ENCODE data around the gene PRM1. TPM values are rescaled to one million over a fixed set of nuclear protein-coding genes. Genes with fewer than 3 reads are reported as not detected.
A peak's percentile ranks its signal among the peaks of the same experiment; 100 is the strongest.

The PRM1 gene
- total and polyA plus RNA-seq, 7 experiments from 2014 or later, result not detected

DNA sequence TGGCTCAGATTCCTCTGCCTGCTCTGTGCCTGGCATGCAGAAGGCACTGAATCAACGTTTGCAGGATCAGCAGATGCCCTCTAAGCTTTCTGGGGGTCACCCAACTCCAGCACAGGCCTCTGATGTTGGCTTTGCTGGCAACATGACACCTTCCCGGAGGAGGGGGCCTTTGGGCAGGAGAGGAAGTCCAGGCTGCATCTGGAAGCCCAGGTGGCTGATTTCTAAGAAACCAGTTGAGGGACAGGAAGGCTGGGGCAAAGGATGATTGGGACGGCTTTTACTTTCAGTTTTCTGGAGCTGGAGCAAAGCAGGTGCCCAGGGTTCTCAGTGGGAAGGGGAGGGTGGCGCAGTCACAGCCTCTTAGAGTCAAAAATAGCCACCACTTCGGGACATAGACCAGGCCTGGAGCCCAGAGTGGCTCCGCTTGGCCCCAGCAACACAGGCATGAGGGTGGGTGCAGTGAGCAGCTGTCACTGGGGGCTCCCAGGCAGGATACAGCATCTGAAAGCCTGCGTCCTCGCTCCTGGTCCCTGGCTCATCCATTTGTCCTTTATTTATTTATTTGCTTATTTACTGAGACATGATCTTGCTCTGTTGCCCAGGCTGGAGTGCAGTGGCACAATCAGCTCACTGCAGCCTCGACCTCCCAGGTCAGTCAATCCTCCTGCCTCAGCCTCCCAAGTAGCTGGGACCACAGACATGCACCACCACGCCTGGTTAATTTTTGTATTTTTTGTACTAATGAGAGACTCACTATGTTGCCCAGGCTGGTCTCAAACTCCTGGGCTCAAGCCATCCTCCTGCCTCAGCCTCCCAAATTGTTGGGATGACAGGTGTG lies 40.3 kb downstream of the PRM1 start:
- intact Hi-C loops (cut with micrococcal nuclease), result no loop called here
- Histone ChIP-seq H3K27me3 (ENCODE audit: control insufficient read depth in 2 of 2, insufficient read depth in 2 of 2, low read length in 2 of 2) (no peaks in the 10 kb centered on the region), H3K9me3 (ENCODE audit: control insufficient read depth in 2 of 3, low read length in 3 of 3) (no peaks in the 10 kb centered on the region), H3K4me1 (ENCODE audit: control insufficient read depth in 2 of 2, insufficient read depth in 2 of 2, low read length in 2 of 2) (peaks cover 7 to 14% of the 10 kb centered on the region in 2 donors), H3K27ac (ENCODE audit: low read depth, low read length) (no peak overlapping the region), H3K36me3 (ENCODE audit: control insufficient read depth in 2 of 3, insufficient read depth in 3 of 3, low read length in 3 of 3) (no peaks in the 10 kb centered on the region), H3K4me3 (ENCODE audit: low read length) (peak overlapping the region; percentile 34)
- ChIA-PET POLR2A (interaction anchor here (1.0 to 1.3 kb wide), 2 partner anchors 8 to 15 kb away, joined by 3 to 4 read pairs; partner anchors contain the start of gene SOCS1), CTCF (no interaction called here)
- peak overlapping the region in 4 of 10 donors; percentile 33 to 69 (median 53) for H3K4me3 Mint-ChIP-seq
- no peaks in the 10 kb centered on the region for H3K27me3 Mint-ChIP-seq
- no peaks in the 10 kb centered on the region for H3K36me3 Mint-ChIP-seq
- ATAC-seq (no peak), DNase-seq (no peak)
- H3K9me3 Mint-ChIP-seq, result no peaks in the 10 kb centered on the region
- peak overlapping the region in 6 of 9 donors; percentile 42 to 86 (median 70) for H3K27ac Mint-ChIP-seq
- peaks cover 0 to 35% (median 10%) of the 10 kb centered on the region in 7 donors for H3K4me1 Mint-ChIP-seq

- Histone ChIP-seq H3K27me3 (ENCODE audit: control insufficient read depth in 2 of 2, insufficient read depth in 2 of 2, low read length in 2 of 2) (no peaks in the 10 kb centered on the region), H3K4me1 (ENCODE audit: control insufficient read depth in 2 of 2, insufficient read depth in 2 of 2, low read length in 2 of 2) (peaks cover 11 to 16% of the 10 kb centered on the region in 2 donors), H3K27ac (ENCODE audit: low read depth, low read length) (no peak overlapping the region), H3K9me3 (ENCODE audit: control insufficient read depth in 2 of 3, low read length in 3 of 3) (no peaks in the 10 kb centered on the region), H3K36me3 (ENCODE audit: control insufficient read depth in 2 of 3, insufficient read depth in 3 of 3, low read length in 3 of 3) (no peaks in the 10 kb centered on the region), H3K4me3 (ENCODE audit: low read length) (peak overlapping the region; percentile 34)
- Mint-ChIP-seq H3K36me3 (no peaks in the 10 kb centered on the region), H3K9me3 (no peaks in the 10 kb centered on the region), H3K4me1 (peaks cover 2 to 34% (median 13%) of the 10 kb centered on the region in 7 donors), H3K27me3 (no peaks in the 10 kb centered on the region), H3K4me3 (peak overlapping the region in 2 of 10 donors; percentile 57 to 69), H3K27ac (peak overlapping the region in 7 of 9 donors; percentile 8 to 81 (median 67))
- CTCF ChIA-PET, result no interaction called here
- POLR2A ChIA-PET, result no interaction called here
- intact Hi-C loops (cut with micrococcal nuclease), result no loop called here
- ATAC-seq, result no peak
- DNase-seq, result no peak
Observed at GRCh38 chr16:11239644-11240632, 41.2 kb downstream of the PRM1 start.

DNA sequence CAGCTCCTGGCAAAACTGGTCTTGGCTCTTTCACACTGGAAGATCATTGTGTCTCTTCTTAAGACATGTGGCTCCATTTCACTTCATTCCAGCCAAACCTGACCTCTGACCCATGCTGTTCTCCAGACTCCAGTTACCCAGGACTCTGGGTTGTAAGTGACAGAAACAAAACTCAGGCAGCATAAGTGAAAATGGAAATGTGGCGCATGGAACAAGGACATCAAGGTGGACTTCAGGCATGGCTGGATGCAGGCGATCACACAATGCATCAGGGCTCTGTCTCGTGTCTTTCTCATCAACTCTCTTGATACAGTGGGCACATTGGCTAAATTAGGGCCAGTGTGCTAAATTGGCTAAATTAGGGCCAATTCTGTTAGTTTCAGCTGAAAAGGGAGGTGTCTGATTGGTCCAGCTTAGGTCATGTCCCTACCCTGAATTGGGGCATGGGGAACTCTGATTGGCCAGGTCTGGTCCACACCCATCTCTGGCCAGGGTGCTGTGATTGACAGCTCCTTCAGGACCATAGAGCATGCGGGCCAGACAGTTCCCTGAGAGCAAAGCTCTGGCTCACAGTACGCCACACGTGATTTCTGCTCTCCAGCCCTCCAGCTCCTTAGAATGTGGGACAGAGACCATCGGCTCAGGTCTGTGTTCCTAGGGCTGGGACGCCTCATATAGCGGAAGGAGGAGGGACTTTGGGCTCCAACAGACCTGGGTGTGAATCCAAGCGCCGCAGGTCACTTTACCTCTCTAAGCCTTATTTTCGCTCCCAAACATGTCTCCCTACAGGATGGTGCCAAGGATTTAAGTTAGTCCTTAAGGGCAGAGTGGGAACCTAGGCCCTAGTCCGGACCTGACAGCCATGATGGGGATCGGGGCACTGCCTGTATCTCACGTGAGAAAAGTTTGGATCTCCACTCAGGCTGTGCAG lies 42.6 kb downstream of the PRM1 start:
- no peaks in the 10 kb centered on the region for H3K27me3 Mint-ChIP-seq
- intact Hi-C loops (cut with micrococcal nuclease), result no loop called here
- no peaks in the 10 kb centered on the region for H3K36me3 ChIP-seq (ENCODE audit: control insufficient read depth in 2 of 3, insufficient read depth in 3 of 3, low read length in 3 of 3)
- H3K36me3 Mint-ChIP-seq, result no peaks in the 10 kb centered on the region
- POLR2A ChIA-PET, result interaction anchor here (0.9 to 1.4 kb wide), 3 partner anchors 13 to 16 kb away, joined by 3 read pairs; no protein-coding TSS in a partner anchor
- no peak overlapping the region for H3K4me3 Mint-ChIP-seq
- no peaks in the 10 kb centered on the region for H3K9me3 ChIP-seq (ENCODE audit: control insufficient read depth in 2 of 3, low read length in 3 of 3)
- H3K9me3 Mint-ChIP-seq, result no peaks in the 10 kb centered on the region
- H3K4me1 Mint-ChIP-seq, result peaks cover 16 to 43% (median 26%) of the 10 kb centered on the region in 7 donors
- no peak for DNase-seq
- no peak overlapping the region for H3K4me3 ChIP-seq (ENCODE audit: low read length)
- peaks cover 24 to 27% of the 10 kb centered on the region in 2 donors for H3K4me1 ChIP-seq (ENCODE audit: control insufficient read depth in 2 of 2, insufficient read depth in 2 of 2, low read length in 2 of 2)
- H3K27ac ChIP-seq (ENCODE audit: low read depth, low read length), result no peak overlapping the region
- H3K27ac Mint-ChIP-seq, result peak overlapping the region in 3 of 9 donors; percentile 1 to 76 (median 21)
- CTCF ChIA-PET, result interaction anchor here (0.9 kb wide), 1 partner anchor 14 kb away, joined by 3 read pairs; no protein-coding TSS in a partner anchor
- ATAC-seq, result no peak
- H3K27me3 ChIP-seq (ENCODE audit: control insufficient read depth in 2 of 2, insufficient read depth in 2 of 2, low read length in 2 of 2), result no peaks in the 10 kb centered on the region

GRCh38 chr16:11236461-11237254 lies 44.5 kb downstream of the PRM1 start:
- CTCF ChIA-PET, result interaction anchor here (0.7 to 2.6 kb wide), 3 partner anchors 18 to 390 kb away, joined by 3 to 16 read pairs (median 5); partner anchors contain the start of gene SOCS1
- Histone ChIP-seq H3K4me1 (ENCODE audit: control insufficient read depth in 2 of 2, insufficient read depth in 2 of 2, low read length in 2 of 2) (peaks cover 40 to 43% of the 10 kb centered on the region in 2 donors), H3K36me3 (ENCODE audit: control insufficient read depth in 2 of 3, insufficient read depth in 3 of 3, low read length in 3 of 3) (no peaks in the 10 kb centered on the region), H3K27ac (ENCODE audit: low read depth, low read length) (no peak overlapping the region), H3K9me3 (ENCODE audit: control insufficient read depth in 2 of 3, low read length in 3 of 3) (no peaks in the 10 kb centered on the region), H3K4me3 (ENCODE audit: low read length) (no peak overlapping the region), H3K27me3 (ENCODE audit: control insufficient read depth in 2 of 2, insufficient read depth in 2 of 2, low read length in 2 of 2) (no peaks in the 10 kb centered on the region)
- H3K9me3 Mint-ChIP-seq, result no peaks in the 10 kb centered on the region
- DNase-seq (no peak), ATAC-seq (no peak)
- POLR2A ChIA-PET, result interaction anchor here (0.7 to 0.9 kb wide), 4 partner anchors 12 to 94 kb away, joined by 3 to 7 read pairs (median 4); partner anchors contain the start of gene SOCS1
- H3K4me1 Mint-ChIP-seq, result peaks cover 28 to 62% (median 41%) of the 10 kb centered on the region in 7 donors
- H3K27me3 Mint-ChIP-seq, result no peaks in the 10 kb centered on the region
- no peaks in the 10 kb centered on the region for H3K36me3 Mint-ChIP-seq
- no peak overlapping the region for H3K4me3 Mint-ChIP-seq
- intact Hi-C loops (cut with micrococcal nuclease), result no loop called here
- H3K27ac Mint-ChIP-seq, result peak overlapping the region in 5 of 9 donors; percentile 10 to 98 (median 56)

DNA sequence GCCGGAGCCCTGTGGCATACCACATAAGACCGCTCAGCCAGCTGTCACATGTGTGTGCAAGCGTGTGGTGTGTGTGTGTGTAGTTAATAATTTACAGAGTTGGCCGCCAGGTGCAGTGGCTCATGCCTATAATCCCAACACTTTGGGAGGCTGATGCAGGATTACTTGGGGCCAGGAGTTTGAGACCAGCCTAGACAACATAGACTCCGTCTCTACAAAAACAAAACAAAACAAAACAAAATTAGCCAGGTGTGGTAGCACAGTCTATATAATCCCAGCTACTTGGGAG lies 45.5 kb downstream of the PRM1 start:
- H3K4me3 ChIP-seq (ENCODE audit: low read length), result no peak overlapping the region
- Mint-ChIP-seq H3K27ac (peak overlapping the region; percentile 59 to 98 (median 82)), H3K4me3 (no peak overlapping the region), H3K4me1 (peaks cover 33 to 72% (median 45%) of the 10 kb centered on the region in 7 donors), H3K36me3 (no peaks in the 10 kb centered on the region), H3K27me3 (no peaks in the 10 kb centered on the region), H3K9me3 (no peaks in the 10 kb centered on the region)
- ChIA-PET CTCF (interaction anchor here (0.7 to 2.6 kb wide), 4 partner anchors 15 to 391 kb away, joined by 3 to 16 read pairs (median 6); partner anchors contain the start of gene SOCS1), POLR2A (interaction anchor here (0.7 to 0.9 kb wide), 4 partner anchors 11 to 95 kb away, joined by 3 to 7 read pairs (median 4); partner anchors contain the start of gene SOCS1)
- DNase-seq (no peak), ATAC-seq (no peak)
- no peaks in the 10 kb centered on the region for H3K9me3 ChIP-seq (ENCODE audit: control insufficient read depth in 2 of 3, low read length in 3 of 3)
- H3K27me3 ChIP-seq (ENCODE audit: control insufficient read depth in 2 of 2, insufficient read depth in 2 of 2, low read length in 2 of 2), result no peaks in the 10 kb centered on the region
- peaks cover 38 to 46% of the 10 kb centered on the region in 2 donors for H3K4me1 ChIP-seq (ENCODE audit: control insufficient read depth in 2 of 2, insufficient read depth in 2 of 2, low read length in 2 of 2)
- no peaks in the 10 kb centered on the region for H3K36me3 ChIP-seq (ENCODE audit: control insufficient read depth in 2 of 3, insufficient read depth in 3 of 3, low read length in 3 of 3)
- H3K27ac ChIP-seq (ENCODE audit: low read depth, low read length), result no peak overlapping the region
- intact Hi-C loops (cut with micrococcal nuclease), result no loop called here
